HG03571 (cell line): ENCODE measurements around the gene SV2B.

Experiments
- ATAC-seq: cut with Tn5 transposase; IDR thresholded peaks from one replicate; pipeline ENCODE4 v1.9.1; 2021; ENCODE audit not compliant: unreplicated experiment

Gene SV2B

DNA sequence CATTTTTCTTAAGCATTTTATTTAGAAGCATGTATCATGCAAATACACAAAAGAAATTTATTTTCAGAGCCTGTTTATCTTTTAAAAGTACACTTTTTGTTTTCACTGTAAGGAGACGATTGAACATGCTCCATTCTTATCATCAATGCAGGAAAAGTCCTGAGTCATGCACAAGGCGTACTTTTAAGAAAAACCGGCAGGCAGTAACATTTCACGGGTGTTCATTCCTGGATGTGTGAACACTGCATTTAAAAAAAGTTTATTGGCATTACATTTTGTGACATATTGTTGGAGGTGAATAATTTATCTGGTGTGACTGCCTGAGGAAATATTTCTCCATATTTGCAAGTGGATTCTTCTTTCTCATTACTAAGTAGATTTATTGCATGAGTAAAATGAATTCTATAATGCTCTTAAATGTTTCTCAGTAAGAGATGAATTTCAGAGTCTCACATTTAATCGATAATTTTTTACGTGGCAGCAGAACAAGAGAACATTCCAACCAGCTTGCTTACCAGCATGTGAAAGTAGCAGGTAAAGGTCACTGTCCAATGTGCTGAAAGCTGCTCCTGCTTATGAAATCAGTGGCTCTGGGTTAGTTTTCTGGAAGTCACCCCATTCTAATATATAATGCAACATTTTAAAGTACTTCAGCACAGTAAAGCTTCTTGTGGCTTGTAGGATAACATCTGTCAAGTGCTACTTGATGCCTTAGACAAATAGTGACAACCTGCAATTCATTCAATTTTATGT lies 87.0 kb downstream of the SV2B start:
- ATAC-seq, result no peak

DNA sequence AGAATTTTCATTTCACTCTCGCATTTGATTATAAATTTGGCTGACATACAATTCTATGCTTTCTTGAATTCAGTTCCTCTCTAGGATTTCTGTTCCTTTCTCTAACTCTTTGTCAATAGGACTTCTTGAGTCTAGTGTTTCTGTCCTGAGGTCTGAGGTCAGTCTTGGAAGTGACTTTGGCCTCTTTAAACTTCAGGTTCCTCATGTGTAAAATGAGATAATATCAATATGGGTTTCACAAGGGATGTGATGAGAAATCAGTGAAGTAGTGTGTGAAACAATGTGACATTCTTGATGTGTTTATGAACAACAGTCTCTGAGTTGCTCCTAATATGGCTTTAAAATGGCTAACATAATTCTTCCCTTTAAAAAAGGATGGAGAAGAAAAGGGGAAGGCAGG lies 92.2 kb downstream of the SV2B start:
- ATAC-seq, result no peak

DNA sequence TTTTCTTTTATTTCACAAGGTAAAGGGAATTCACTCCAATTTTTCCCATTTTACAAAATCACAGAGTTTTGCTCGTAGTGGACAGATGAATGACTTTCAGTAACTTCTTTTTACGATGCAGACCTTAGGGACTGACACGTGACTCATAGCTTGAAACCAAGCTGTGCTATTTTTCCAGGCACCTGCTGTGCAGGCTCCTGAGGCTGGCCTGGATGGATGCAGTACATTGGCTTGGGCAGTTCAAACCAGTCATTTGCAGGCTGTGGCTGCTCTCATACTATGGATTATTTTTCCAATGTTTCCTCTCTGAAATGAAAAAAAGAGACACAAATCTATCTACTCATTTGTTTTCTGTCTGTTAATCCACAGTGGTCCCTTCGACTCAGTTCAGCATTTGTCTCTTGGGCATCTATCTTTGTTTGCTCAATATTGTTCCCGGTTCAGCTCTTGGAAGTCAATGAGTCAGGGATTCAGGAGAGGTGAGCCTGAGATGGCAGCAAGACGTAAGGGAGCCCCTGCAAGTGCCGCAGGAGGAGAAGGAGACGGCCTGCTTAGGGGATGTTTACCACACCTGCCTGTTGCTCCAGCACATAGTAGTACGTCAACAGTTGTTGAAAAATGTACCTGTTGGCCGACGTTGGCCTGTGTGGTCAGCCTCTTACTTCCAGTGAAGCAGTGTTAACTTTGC lies 92.8 kb downstream of the SV2B start:
- no peak for ATAC-seq

DNA sequence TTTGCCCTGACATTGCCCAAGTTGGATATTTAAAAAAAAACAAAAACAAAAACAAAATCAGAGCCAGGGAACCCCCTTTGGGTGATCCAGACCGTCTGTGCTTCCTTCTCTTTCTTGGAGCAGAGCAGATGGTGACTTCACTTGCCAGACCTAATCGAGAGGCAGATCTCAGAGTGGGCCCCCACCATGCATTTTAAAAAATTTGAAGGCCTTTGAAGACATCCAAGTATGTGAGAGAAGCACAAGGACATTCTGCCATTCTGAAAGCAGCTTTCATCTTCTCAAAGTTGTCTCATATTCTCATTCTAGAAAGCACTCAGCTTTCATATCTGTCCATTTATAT lies 93.3 kb downstream of the SV2B start:
- no peak for ATAC-seq

GRCh38 chr15:91196127-91196526 lies 96.1 kb downstream of the SV2B start:
- no peak for ATAC-seq

- ATAC-seq, result no peak
Observed at GRCh38 chr15:91196768-91197167, 96.7 kb downstream of the SV2B start.

- ATAC-seq, result no peak
Observed at GRCh38 chr15:91199511-91199910, 99.5 kb downstream of the SV2B start.

- ATAC-seq, result no peak
Observed at GRCh38 chr15:91200101-91200754, 100.2 kb downstream of the SV2B start.

DNA sequence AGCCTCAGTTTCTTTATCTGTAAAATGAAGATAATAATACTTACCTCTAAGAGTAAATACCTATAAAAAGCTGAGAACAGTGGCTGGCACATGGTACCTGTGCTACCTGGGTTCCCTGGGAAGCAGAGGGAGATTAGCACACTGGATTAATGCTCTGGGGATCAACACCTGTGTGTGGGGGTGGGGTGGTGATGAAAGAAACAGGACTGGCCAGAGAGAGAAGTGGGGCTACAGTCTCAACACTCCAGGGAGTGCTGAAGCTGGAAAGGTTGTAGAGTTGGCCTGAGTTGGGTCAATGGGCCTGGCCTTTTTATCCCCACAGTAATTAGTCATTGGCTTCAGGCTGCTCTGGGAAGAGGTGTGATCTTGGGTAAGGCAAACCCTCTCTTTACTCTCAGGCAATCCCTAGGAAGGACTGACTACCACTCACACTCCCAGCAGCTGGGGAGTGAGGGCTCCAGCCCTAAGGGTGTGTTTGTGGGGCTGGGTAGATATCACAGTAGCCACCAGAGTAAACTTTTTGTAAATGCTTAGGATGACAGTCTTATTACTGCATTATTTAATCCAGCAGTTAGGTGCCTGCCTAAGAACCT lies 102.5 kb downstream of the SV2B start:
- ATAC-seq, result no peak

DNA sequence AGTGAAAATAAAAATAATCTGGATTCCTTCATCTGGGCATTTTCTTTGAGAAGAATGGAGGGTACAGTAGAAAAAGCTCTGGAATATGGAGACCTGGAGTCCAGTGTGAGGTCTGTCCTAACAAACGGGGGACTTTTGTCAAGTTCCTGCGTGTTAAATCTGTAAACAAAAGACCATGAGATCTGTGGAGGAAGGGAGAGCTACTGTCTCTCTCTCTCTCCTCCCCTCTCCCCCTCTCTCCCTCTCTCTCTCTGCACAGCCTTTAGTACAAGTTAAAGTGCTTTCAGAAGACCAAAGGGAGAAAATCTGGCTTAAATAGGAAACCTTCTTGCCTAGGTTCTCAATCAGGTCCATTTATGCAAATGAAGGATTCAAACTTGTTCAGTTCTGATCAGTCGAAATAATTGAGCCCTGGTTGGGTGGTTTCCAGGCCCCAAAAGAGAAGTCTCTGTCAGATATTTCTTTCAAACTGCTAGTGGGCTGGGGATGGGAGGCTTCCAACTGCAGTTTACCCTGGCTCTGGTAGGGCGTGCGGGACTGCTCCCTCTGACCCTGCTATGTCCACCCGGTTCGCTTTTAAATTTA lies 103.7 kb downstream of the SV2B start:
- ATAC-seq, result no peak

DNA sequence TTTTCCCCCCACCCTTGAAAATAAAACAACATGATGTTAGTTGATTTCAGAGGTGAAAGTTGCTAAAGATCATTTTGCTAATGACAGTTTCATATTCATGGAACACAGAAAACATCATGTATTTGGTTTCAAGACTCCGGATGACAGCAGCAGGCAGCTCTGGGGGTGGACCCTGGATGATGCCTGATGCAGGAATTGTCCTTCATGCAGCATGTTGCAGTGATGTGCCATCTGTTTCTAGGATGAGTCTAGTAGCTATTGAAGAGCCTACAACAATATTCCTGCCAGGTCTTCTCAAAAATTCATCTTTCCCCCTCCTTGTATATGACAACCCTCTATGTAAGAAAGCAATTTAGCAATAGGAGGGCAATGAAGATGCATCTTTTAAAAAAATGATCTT lies 108.3 kb downstream of the SV2B start:
- ATAC-seq, result no peak

DNA sequence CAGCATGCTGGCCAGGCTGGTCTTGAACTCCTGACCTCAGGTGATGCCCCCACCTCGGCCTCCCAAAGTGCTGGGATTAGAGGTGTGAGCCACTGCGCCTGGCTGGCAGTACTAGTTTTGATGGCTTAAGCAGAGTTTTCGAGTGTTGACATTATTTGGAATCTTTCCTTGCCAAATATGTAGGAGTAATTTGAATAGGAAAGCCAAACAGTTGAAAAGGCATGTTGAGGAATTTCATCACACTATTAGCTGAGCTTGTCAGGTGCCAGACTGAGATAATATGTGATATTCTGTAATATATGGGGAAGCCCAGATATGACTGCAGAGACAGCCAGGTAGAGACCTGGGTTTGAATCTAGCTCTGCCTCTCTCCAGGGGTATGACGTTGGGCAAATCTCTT lies 109.3 kb downstream of the SV2B start:
- no peak for ATAC-seq

- no peak for ATAC-seq
Observed at GRCh38 chr15:91209726-91210125, 109.7 kb downstream of the SV2B start.

DNA sequence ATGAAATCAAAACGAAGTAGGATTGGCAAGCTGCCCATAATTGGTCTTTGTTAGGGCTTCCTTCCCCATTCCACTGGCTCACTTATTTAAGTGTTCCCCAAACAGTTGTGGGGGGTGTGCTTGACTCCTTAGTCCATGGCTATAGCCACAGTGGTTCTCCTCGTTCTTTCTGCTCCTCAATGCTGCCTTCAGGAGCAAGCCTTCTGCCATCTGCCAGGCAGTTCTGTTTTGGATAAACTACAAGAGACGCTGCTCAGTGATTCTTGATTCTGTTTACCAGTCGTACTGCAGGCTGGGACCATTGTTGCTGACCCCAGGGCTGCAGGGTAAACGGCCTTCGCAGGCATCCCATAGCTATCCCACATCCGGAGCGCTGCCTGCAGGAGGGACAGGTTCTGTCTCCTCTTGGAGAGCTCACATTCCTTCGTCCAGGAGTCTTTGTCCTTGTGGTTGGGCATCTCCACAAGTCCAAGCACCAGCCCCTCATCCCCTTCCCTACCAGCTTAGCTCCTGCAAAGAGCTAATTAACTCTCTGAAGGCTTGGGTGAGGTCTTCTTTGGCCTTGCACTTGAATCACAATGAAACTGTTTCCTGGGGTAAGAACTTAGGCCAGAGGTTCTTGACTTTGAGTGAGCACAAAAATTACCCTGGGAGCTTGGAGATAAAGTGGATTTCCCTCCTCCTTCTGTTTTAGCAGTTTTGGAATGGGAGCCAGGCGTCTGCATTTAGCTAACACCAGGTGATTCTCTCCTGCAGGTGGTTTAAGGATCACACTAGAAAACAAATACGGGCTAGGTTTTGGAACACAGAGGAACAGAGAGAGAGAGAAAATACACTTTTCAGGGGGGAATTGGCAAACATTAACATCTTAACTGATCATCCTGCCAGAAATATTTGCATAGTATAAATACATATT lies 114.9 kb downstream of the SV2B start:
- no peak for ATAC-seq

- ATAC-seq, result no peak
Observed at GRCh38 chr15:91216000-91216399, 115.9 kb downstream of the SV2B start.

GRCh38 chr15:91219206-91219605 lies 119.1 kb downstream of the SV2B start:
- no peak for ATAC-seq

DNA sequence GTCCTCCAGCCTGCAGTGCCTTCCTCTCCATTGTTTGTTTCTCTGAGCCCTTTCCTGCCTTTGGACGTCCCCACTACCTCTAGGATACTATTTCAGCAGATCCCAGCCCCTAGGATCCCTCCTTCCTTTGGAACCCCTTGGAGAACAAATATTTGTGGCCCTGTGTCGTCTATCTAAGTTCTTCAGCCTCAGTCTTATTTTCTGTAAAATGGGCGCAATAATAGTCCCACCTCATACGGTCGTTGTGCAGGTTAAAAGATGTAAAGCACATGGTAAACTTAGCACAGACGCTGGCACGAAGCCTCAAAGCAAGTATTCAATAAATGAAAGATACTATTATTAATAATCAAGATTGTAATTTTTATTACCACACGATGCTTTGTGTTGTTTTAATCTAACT lies 122.0 kb downstream of the SV2B start:
- ATAC-seq, result no peak

DNA sequence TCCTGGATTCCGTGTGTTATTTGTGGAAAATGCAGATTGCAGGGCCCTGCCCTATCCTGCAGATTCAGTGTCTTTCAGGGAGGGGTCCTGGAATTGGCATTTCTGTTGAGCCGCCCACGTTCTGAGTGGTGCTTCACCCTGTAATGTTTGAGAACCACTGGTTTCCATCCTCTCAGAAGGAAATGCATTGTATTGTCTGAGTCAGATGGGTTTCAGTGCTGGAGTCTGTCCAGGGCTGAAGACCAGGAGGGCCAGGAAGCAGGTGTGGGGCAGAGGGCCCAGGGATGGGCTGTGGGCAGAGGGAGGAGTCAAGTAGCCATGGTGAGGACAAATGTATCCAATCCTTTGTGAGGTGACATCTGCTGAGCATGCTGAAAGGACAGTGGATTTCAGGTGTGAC lies 123.8 kb downstream of the SV2B start:
- no peak for ATAC-seq

- ATAC-seq, result no peak
Observed at GRCh38 chr15:91224755-91225380, 124.8 kb downstream of the SV2B start.

DNA sequence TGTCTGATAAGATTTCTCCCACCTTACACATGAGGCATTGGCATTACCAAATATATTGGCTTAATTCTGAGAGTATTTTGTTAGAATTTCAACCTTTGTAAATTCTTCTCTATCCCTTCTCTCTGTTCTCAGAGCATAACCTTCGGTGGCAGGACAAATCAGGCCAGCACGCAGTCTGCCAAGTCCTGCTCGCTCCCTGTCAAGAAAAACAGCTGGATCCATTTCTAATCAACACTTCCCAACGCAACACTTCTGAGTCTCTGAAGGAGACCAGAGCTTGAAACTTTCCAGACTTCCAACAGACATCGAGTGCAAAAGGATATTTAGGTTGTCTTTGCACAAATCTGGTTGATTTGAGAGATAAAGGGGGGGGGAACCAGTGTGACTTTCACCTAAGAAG lies 125.7 kb downstream of the SV2B start:
- ATAC-seq, result no peak
